ENCODE data around the gene EDDM3A.

DNA sequence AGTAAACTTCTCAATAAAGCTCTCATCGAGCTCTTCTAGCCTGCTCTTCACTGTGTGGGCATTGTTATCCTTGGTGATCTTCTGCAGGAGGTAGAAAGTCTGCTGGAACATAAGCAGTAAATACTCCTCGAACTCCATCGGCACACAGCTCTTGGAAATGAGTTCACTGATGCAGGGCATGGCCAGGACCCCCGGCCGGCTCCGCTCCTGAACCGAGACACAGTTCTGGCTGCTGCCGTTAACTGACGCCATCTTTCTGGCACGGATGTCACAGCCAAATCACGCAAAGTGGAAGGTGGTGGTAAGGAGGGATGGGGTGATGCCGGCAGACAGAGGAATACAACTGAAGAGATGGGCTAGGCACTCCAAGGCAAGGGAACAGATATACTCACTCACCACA is 23.7 kb upstream of the EDDM3A start:
- TF ChIP-seq EZH2 (IDR thresholded peaks at IDR 0.05; ENCODE audit: insufficient read depth, poor library complexity, severe bottlenecking) (no peak), EZH2phosphoT487 (IDR thresholded peaks at IDR 0.05; ENCODE audit: insufficient read depth, low read depth) (no peak)
